Aorta (tissue), 5 donors: ENCODE results near the gene C2orf80. TPM values are rescaled to one million over a fixed set of nuclear protein-coding genes. Genes with fewer than 3 reads are reported as not detected.
"Not testable (repeated sequence)": the region's sequence is repeated elsewhere in the genome, so short reads cannot be mapped to it uniquely, and the experiment has no call there.

Experiments used
- ATAC-seq: fragments of 200-7000 bp; cut with Tn5 transposase; one replicate; pipeline ENCODE4 v1.9.1; 2022; ENCODE audit warnings: moderate library complexity; ENCODE audit not compliant: low FRiP score
- DNase-seq, 2 donors: peaks; one replicate each; pipeline ENCODE4 v3.0.0-alpha.2; 2020
- H3K27ac ChIP-seq, 2 donors: one replicate each; pipeline ENCODE4 v1.5.1; 2013; ENCODE audit warnings: low read length in 2 of 2, mild to moderate bottlenecking in 2 of 2, moderate library complexity in 2 of 2, control low read depth in 1 of 2, inconsistent platforms in 1 of 2, low read depth in 1 of 2
- H3K27me3 ChIP-seq, 2 donors: one replicate each; pipeline ENCODE4 v1.6.1; 2013; ENCODE audit warnings: control low read depth in 1 of 2, low read length in 1 of 2, mild to moderate bottlenecking in 1 of 2, moderate library complexity in 1 of 2; ENCODE audit not compliant: insufficient read depth in 2 of 2, control insufficient read depth in 1 of 2
- H3K36me3 ChIP-seq, 2 donors: one replicate each; pipeline ENCODE4 v1.6.1; 2013; ENCODE audit warnings: control low read depth in 1 of 2, low read length in 1 of 2, mild to moderate bottlenecking in 1 of 2; ENCODE audit not compliant: insufficient read depth in 2 of 2, control insufficient read depth in 1 of 2
- H3K4me1 ChIP-seq, 2 donors: one replicate each; pipeline ENCODE4 v1.6.1; 2013; ENCODE audit warnings: low read length in 2 of 2, control low read depth in 1 of 2, mild to moderate bottlenecking in 1 of 2, moderate library complexity in 1 of 2; ENCODE audit not compliant: insufficient read depth in 2 of 2, control insufficient read depth in 1 of 2
- H3K4me3 ChIP-seq, 2 donors: one replicate each; pipeline ENCODE4 v1.5.1; 2013; ENCODE audit warnings: low read length in 2 of 2, control low read depth in 1 of 2, mild to moderate bottlenecking in 1 of 2
- H3K9me3 ChIP-seq: one replicate; pipeline ENCODE4 v1.6.1; 2013; ENCODE audit warnings: mild to moderate bottlenecking, low read length; ENCODE audit not compliant: control insufficient read depth
- WGBS, 2 donors: extraction: QIAGEN DNeasy Blood & Tissue Kit; methylation state at CpG; one replicate each; pipeline ENCODE4 v1.1.7; 2013; 5-methylcytosine and 5-hydroxymethylcytosine counted together
- intact Hi-C, 2 donors: fragments of 100-400 bp; cut with DNase I; formaldehyde crosslinking; loops; one replicate each; pipeline versions ENCODE4 v1.14.2 to v1.15.0; 2022
- polyA plus RNA-seq, 2 donors: library from polyadenylated mRNA; stranded (reverse); fragments of 200-250 nt; gene quantifications; one replicate each; pipeline ENCODE4 v1.2.3, GENCODE V29; 2013
- total RNA-seq, 2 donors: library from RNA; stranded (reverse); fragmentation: NEBNext Ultra II Directional; extraction: Animal tissue kit (Norgen Biotek cat#: 25700); gene quantifications; one replicate each; pipeline ENCODE4 v1.2.1, GENCODE V29; 2021
- donor health status: healthy with polysubstance abuse.
- donor health status: Bipolar disorder and iron deficiency.
- donor health status: DM: no; HTN: no; CAD: no.
- donor health status: DM: no; HTN: no; CAD: no.
- donor health status: DM: yes; HTN: yes; CAD: no.

C2orf80 gene
- total and polyA plus RNA-seq, 4 donors, result not detected

GRCh38 chr2:208147008-208147407 is 42.8 kb downstream of the C2orf80 start:
- DNase-seq (no peak), ATAC-seq (no peak)
- no peak overlapping the region for H3K4me3 ChIP-seq
- no peaks in the 10 kb centered on the region for H3K27me3 ChIP-seq
- H3K27ac ChIP-seq, result no peak overlapping the region
- H3K4me1 ChIP-seq, result no peaks in the 10 kb centered on the region
- H3K9me3 ChIP-seq, result no peaks in the 10 kb centered on the region
- intact Hi-C loops, result no loop called here
- H3K36me3 ChIP-seq, result no peaks in the 10 kb centered on the region

- H3K9me3 ChIP-seq, result no peaks in the 10 kb centered on the region
- H3K4me3 ChIP-seq, result no peak within 1 kb of the TSS
- 62 to 66% methylated on average over 6 of the region's 6 CpGs for WGBS, 2 donors
- DNase-seq, result no peak
- no peaks in the 10 kb centered on the region for H3K27me3 ChIP-seq
- intact Hi-C loops, result no loop called here
- H3K4me1 ChIP-seq, result no peaks in the 10 kb centered on the region
- no peak within 1 kb of the TSS for H3K27ac ChIP-seq
- H3K36me3 ChIP-seq, result no peaks in the 10 kb centered on the region
- ATAC-seq, result no peak
Observed at GRCh38 chr2:208146006-208146405, 43.8 kb downstream of the C2orf80 start, which contains the start of gene CRYGB. Gene CRYGB (minus strand): TSS chr2:208146158. CDS start chr2:208146120, 38 bp downstream.

- no peaks in the 10 kb centered on the region for H3K36me3 ChIP-seq
- ATAC-seq (no peak), DNase-seq (no peak)
- no peaks in the 10 kb centered on the region for H3K9me3 ChIP-seq
- H3K4me1 ChIP-seq, result no peaks in the 10 kb centered on the region
- WGBS, 2 donors, result 53 to 56% methylated on average over 11 to 12 of the region's 14 CpGs
- H3K27ac ChIP-seq, result no peak overlapping the region
- H3K27me3 ChIP-seq, result no peaks in the 10 kb centered on the region
- intact Hi-C loops, result no loop called here
- no peak overlapping the region for H3K4me3 ChIP-seq
Observed at GRCh38 chr2:208142925-208143799, 46.7 kb downstream of the C2orf80 start.

- 27 to 36% methylated on average over 8 of the region's 8 CpGs for WGBS, 2 donors
- DNase-seq (no peak), ATAC-seq (no peak)
- H3K36me3 ChIP-seq, result no peaks in the 10 kb centered on the region
- no peak overlapping the region for H3K27ac ChIP-seq
- intact Hi-C loops, result no loop called here
- H3K4me3 ChIP-seq, result no peak overlapping the region
- no peaks in the 10 kb centered on the region for H3K9me3 ChIP-seq
- no peaks in the 10 kb centered on the region for H3K27me3 ChIP-seq
- H3K4me1 ChIP-seq, result no peaks in the 10 kb centered on the region
Observed at GRCh38 chr2:208142240-208142924, 47.4 kb downstream of the C2orf80 start.

- ATAC-seq, result no peak
- DNase-seq, result no peak
- no peak overlapping the region for H3K27ac ChIP-seq
Observed at GRCh38 chr2:208139447-208139846, 50.4 kb downstream of the C2orf80 start.

GRCh38 chr2:208138334-208138733 is 51.5 kb downstream of the C2orf80 start:
- WGBS, 2 donors, result 98 to 99% methylated on average over 7 of the region's 7 CpGs
- H3K27ac ChIP-seq, H3K9me3 ChIP-seq, H3K4me3 ChIP-seq, H3K4me1 ChIP-seq, H3K27me3 ChIP-seq, H3K36me3 ChIP-seq, DNase-seq, ATAC-seq, intact Hi-C loops: not testable (repeated sequence)

More at GRCh38 chr2:208139447-208139846, 50.4 kb downstream of the C2orf80 start:
- no peaks in the 10 kb centered on the region for H3K4me1 ChIP-seq
- H3K4me3 ChIP-seq, result no peak overlapping the region
- H3K9me3 ChIP-seq, result no peaks in the 10 kb centered on the region
- intact Hi-C loops, result no loop called here
- H3K36me3 ChIP-seq, result no peaks in the 10 kb centered on the region
- H3K27me3 ChIP-seq, result no peaks in the 10 kb centered on the region
- 89 to 91% methylated on average over 18 of the region's 18 CpGs for WGBS, 2 donors

- no peak overlapping the region for H3K27ac ChIP-seq
- DNase-seq, result no peak
- 84 to 91% methylated on average over 2 of the region's 2 CpGs for WGBS, 2 donors
Observed at GRCh38 chr2:208136716-208137094, 53.1 kb downstream of the C2orf80 start.

GRCh38 chr2:208135794-208136715 is 53.8 kb downstream of the C2orf80 start:
- 71 to 76% methylated on average over 11 of the region's 11 CpGs for WGBS, 2 donors
- DNase-seq (no peak), ATAC-seq (peak; percentile 61)
- H3K27me3 ChIP-seq, result no peaks in the 10 kb centered on the region
- no peak overlapping the region for H3K4me3 ChIP-seq
- no peaks in the 10 kb centered on the region for H3K36me3 ChIP-seq
- intact Hi-C loops, result no loop called here
- no peaks in the 10 kb centered on the region for H3K4me1 ChIP-seq
- no peak overlapping the region for H3K27ac ChIP-seq
- H3K9me3 ChIP-seq, result no peaks in the 10 kb centered on the region

More at GRCh38 chr2:208136716-208137094, 53.1 kb downstream of the C2orf80 start:
- no peak for ATAC-seq
- Histone ChIP-seq H3K36me3 (no peaks in the 10 kb centered on the region), H3K4me3 (no peak overlapping the region), H3K9me3 (no peaks in the 10 kb centered on the region), H3K4me1 (no peaks in the 10 kb centered on the region), H3K27me3 (no peaks in the 10 kb centered on the region)
- intact Hi-C loops, result no loop called here
